Left forelimb (tissue), 1 donor: Measurements from ENCODE around the gene CFAP57.

Source experiments
- DNase-seq: peaks from one replicate; pipeline ENCODE4 v3.0.0-alpha.2; 2018; ENCODE audit warnings: low spot score

CFAP57 gene

GRCh38 chr1:43255438-43256210 lies 83.5 kb downstream of the CFAP57 start:
- DNase-seq, result no peak

- DNase-seq, result no peak
Measured at GRCh38 chr1:43256675-43257570, 84.8 kb downstream of the CFAP57 start.

- no peak for DNase-seq
Measured at GRCh38 chr1:43258370-43258769, 86.2 kb downstream of the CFAP57 start.

- no peak for DNase-seq
Measured at GRCh38 chr1:43265431-43265830, 93.3 kb downstream of the CFAP57 start.

GRCh38 chr1:43266881-43267280 lies 94.8 kb downstream of the CFAP57 start:
- DNase-seq, result no peak

GRCh38 chr1:43267291-43267805 lies 95.2 kb downstream of the CFAP57 start:
- no peak for DNase-seq

- DNase-seq, result no peak
Measured at GRCh38 chr1:43267818-43268425, 95.8 kb downstream of the CFAP57 start.

GRCh38 chr1:43269627-43270375 lies 97.7 kb downstream of the CFAP57 start, which contains the start of gene TMEM125:
TSS of gene TMEM125 (plus strand) at chr1:43269983. CDS start at chr1:43272723, 2,740 bp downstream.
- no peak for DNase-seq

- no peak for DNase-seq
Measured at GRCh38 chr1:43270421-43271095, 98.4 kb downstream of the CFAP57 start.

GRCh38 chr1:43271186-43272118 lies 99.3 kb downstream of the CFAP57 start:
- no peak for DNase-seq

- DNase-seq, result no peak
Measured at GRCh38 chr1:43272161-43272560, 100.0 kb downstream of the CFAP57 start.

- DNase-seq, result no peak
Measured at GRCh38 chr1:43272576-43273571, 100.7 kb downstream of the CFAP57 start.

GRCh38 chr1:43273708-43274107 lies 101.6 kb downstream of the CFAP57 start:
- DNase-seq, result no peak

GRCh38 chr1:43274125-43274803 lies 102.1 kb downstream of the CFAP57 start:
- no peak for DNase-seq

- DNase-seq, result no peak
Measured at GRCh38 chr1:43274804-43275180, 102.7 kb downstream of the CFAP57 start.

GRCh38 chr1:43275826-43276620 lies 103.9 kb downstream of the CFAP57 start:
- no peak for DNase-seq

GRCh38 chr1:43276673-43277072 lies 104.5 kb downstream of the CFAP57 start:
- no peak for DNase-seq
